ENCODE data around the gene SLC22A3. TPM values are rescaled to one million over a fixed set of nuclear protein-coding genes. Genes with fewer than 3 reads are reported as not detected.

SLC22A3 gene
- total and polyA plus RNA-seq, 2 of the 13 experiments (the other 11 are each of a cell fraction or from before 2014, with no cell fraction given), result 12.0 to 31.5 TPM

DNA sequence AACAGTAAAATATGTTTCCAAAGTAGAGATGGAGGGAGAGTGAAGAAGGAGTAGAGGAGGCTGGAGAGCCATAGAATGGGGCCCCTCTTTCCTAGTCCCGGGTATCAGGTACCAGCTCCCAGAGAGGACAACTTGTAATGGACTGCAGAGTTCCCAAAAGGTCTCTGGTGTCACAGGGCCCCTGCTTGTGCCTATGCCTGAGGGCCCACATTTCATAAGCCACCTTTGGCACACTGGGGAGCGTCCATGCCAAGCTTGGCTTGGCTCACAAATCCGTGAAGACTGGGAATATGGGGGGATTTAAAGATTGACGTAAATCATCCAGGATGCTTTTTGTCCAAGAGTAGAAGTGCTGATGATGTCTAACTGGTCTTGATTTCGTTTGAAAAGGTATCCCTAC, 16.4 kb upstream of the SLC22A3 start:
- ATAC-seq (no peak), FAIRE-seq (no peak), DNase-seq (ENCODE audit: low spot score) (no peak)
- Histone ChIP-seq H3K79me2 (ENCODE audit: insufficient read depth, low read length) (no peaks in the 10 kb centered on the region), H3K9me3 (ENCODE audit: low read length) (no peaks in the 10 kb centered on the region), H4K20me1 (ENCODE audit: insufficient read depth, low read length) (no peaks in the 10 kb centered on the region), H3K27me3 (ENCODE audit: control insufficient read depth in 1 of 2, insufficient read depth in 2 of 2, low read length in 2 of 2) (peaks cover 0 to 37% of the 10 kb centered on the region in 2 experiments; a peak in 3 of 5 replicates), H3K9ac (ENCODE audit: insufficient read depth, low read depth, low read length) (no peak overlapping the region), H3K4me3 (replicated peaks in 1 of 3; ENCODE audit: insufficient read depth in 1 of 3, low read depth in 2 of 3, low read length in 3 of 3) (no peak overlapping the region), H2AFZ (ENCODE audit: low read length) (no peak overlapping the region), H3K4me2 (ENCODE audit: low read depth, low read length) (no peak overlapping the region), H3K36me3 (replicated peaks in 1 of 2; ENCODE audit: control insufficient read depth in 1 of 2, insufficient read depth in 2 of 2, low read length in 2 of 2) (no peaks in the 10 kb centered on the region), H3K27ac (ENCODE audit: extremely low read length, insufficient read depth, low read length) (no peak overlapping the region), H3K4me1 (ENCODE audit: insufficient read depth, low read length) (no peaks in the 10 kb centered on the region)
- in situ Hi-C loops (cut with HindIII; ENCODE audit: extremely low pct_ligation_motif_present, low pct_unique_long_range_greater_than_20kb) (no loop called here), intact Hi-C loops (cut with micrococcal nuclease; ENCODE audit: unreplicated experiment) (no loop called here)
- POLR2A ChIA-PET, result no interaction called here
- CTCF ChIA-PET (ENCODE audit: low intra/inter-chr PET ratio, low total read pairs), result no interaction called here
- no peak for TF ChIP-seq RFXAP (CRISPR knock-in tag; IDR thresholded peaks at IDR 0.05; ENCODE audit: borderline replicate concordance)
- no TSS peak for BruUV-seq (replicated peaks)
- WGBS (ENCODE audit: low lambda C conversion rate), result 28% methylated on average over 5 of the region's 5 CpGs

GRCh38 chr6:160333101-160333500, 15.1 kb upstream of the SLC22A3 start:
- Histone ChIP-seq H3K9ac (ENCODE audit: insufficient read depth, low read depth, low read length) (no peak overlapping the region), H3K36me3 (replicated peaks in 1 of 2; ENCODE audit: control insufficient read depth in 1 of 2, insufficient read depth in 2 of 2, low read length in 2 of 2) (no peaks in the 10 kb centered on the region), H3K4me2 (ENCODE audit: low read depth, low read length) (no peak overlapping the region), H3K27ac (ENCODE audit: extremely low read length, insufficient read depth, low read length) (no peak overlapping the region), H3K4me3 (replicated peaks in 1 of 3; ENCODE audit: insufficient read depth in 1 of 3, low read depth in 2 of 3, low read length in 3 of 3) (no peak overlapping the region), H4K20me1 (ENCODE audit: insufficient read depth, low read length) (no peaks in the 10 kb centered on the region), H2AFZ (ENCODE audit: low read length) (no peak overlapping the region), H3K27me3 (ENCODE audit: control insufficient read depth in 1 of 2, insufficient read depth in 2 of 2, low read length in 2 of 2) (peaks cover 0 to 43% of the 10 kb centered on the region in 2 experiments; a peak in 3 of 5 replicates), H3K4me1 (ENCODE audit: insufficient read depth, low read length) (no peaks in the 10 kb centered on the region), H3K79me2 (ENCODE audit: insufficient read depth, low read length) (no peaks in the 10 kb centered on the region), H3K9me3 (ENCODE audit: low read length) (no peaks in the 10 kb centered on the region)
- WGBS (ENCODE audit: low lambda C conversion rate), result 7% methylated on average over 3 of the region's 3 CpGs
- no TSS peak for BruUV-seq (replicated peaks)
- TF ChIP-seq JUN (CRISPR knock-in tag; IDR thresholded peaks at IDR 0.05) (no peak), MAFF (IDR thresholded peaks at IDR 0.05; ENCODE audit: low read depth, low read length) (peak; percentile 52), MAFK (conservative IDR thresholded peaks at IDR 0.05 in 1 of 2, IDR thresholded peaks at IDR 0.05 in 1 of 2; ENCODE audit: low read length in 2 of 2) (peak; percentile 68 to 77), NFE2L2 (IDR thresholded peaks at IDR 0.05; ENCODE audit: low read length) (peak; percentile 30; the same call in 1 of the 2 replicates)
- DNase-seq (ENCODE audit: low spot score) (no peak), FAIRE-seq (no peak), ATAC-seq (no peak)
- in situ Hi-C loops (cut with HindIII; ENCODE audit: extremely low pct_ligation_motif_present, low pct_unique_long_range_greater_than_20kb), result no loop called here
- CTCF ChIA-PET (ENCODE audit: low intra/inter-chr PET ratio, low total read pairs), result no interaction called here
- intact Hi-C loops (cut with micrococcal nuclease; ENCODE audit: unreplicated experiment), result no loop called here
- POLR2A ChIA-PET, result no interaction called here

All from HepG2 (cell line).